GM21381 (cell line): ENCODE measurements around the gene TFCP2L1.
"Not testable (repeated sequence)": the region's sequence is repeated elsewhere in the genome, so short reads cannot be mapped to it uniquely, and the experiment has no call there.

Experiments used
- ATAC-seq: cut with Tn5 transposase; IDR thresholded peaks from one replicate; pipeline ENCODE4 v1.9.1; 2021; ENCODE audit warnings: mild to moderate bottlenecking, moderate library complexity; ENCODE audit not compliant: unreplicated experiment

TFCP2L1 gene

GRCh38 chr2:121227381-121228144 lies 57.4 kb downstream of the TFCP2L1 start:
- not testable (repeated sequence) for ATAC-seq

GRCh38 chr2:121225681-121226080 lies 59.3 kb downstream of the TFCP2L1 start:
- not testable (repeated sequence) for ATAC-seq

- no peak for ATAC-seq
These were observed 64.0 kb downstream of the TFCP2L1 start for GRCh38 chr2:121220995-121221394.

- ATAC-seq = no peak
These were observed 65.1 kb downstream of the TFCP2L1 start for GRCh38 chr2:121219866-121220265.

GRCh38 chr2:121218386-121218938 lies 66.5 kb downstream of the TFCP2L1 start:
- ATAC-seq = no peak

- no peak for ATAC-seq
These were observed 67.4 kb downstream of the TFCP2L1 start for GRCh38 chr2:121217627-121218026.

- ATAC-seq = no peak
These were observed 70.7 kb downstream of the TFCP2L1 start for GRCh38 chr2:121214296-121214695.

- ATAC-seq = no peak
These were observed 71.6 kb downstream of the TFCP2L1 start for GRCh38 chr2:121213386-121213785.

- ATAC-seq = no peak
These were observed 72.2 kb downstream of the TFCP2L1 start for GRCh38 chr2:121212661-121213325.

GRCh38 chr2:121211689-121212151 lies 73.3 kb downstream of the TFCP2L1 start:
- no peak for ATAC-seq

GRCh38 chr2:121211251-121211650 lies 73.8 kb downstream of the TFCP2L1 start:
- ATAC-seq = no peak

- no peak for ATAC-seq
These were observed 74.3 kb downstream of the TFCP2L1 start for GRCh38 chr2:121210691-121211090.

GRCh38 chr2:121209014-121209610 lies 75.9 kb downstream of the TFCP2L1 start:
- no peak for ATAC-seq

- ATAC-seq = no peak
These were observed 77.5 kb downstream of the TFCP2L1 start for GRCh38 chr2:121207494-121207893.

GRCh38 chr2:121205321-121205942 lies 79.6 kb downstream of the TFCP2L1 start:
- no peak for ATAC-seq

- no peak for ATAC-seq
These were observed 81.3 kb downstream of the TFCP2L1 start for GRCh38 chr2:121203591-121204249.

GRCh38 chr2:121202541-121203310 lies 82.3 kb downstream of the TFCP2L1 start:
- no peak for ATAC-seq

GRCh38 chr2:121201796-121202195 lies 83.2 kb downstream of the TFCP2L1 start:
- ATAC-seq = no peak

- ATAC-seq = no peak
These were observed 84.3 kb downstream of the TFCP2L1 start for GRCh38 chr2:121200419-121201315.
